Stimulated activated CD4-positive, alpha-beta T cell treated with anti-CD3 and anti-CD28 coated beads, Interleukin-4, amount 100 ng/mL, for 24 hours (primary cell): Measurements from ENCODE around the gene FPR2.
"Not testable (repeated sequence)": the region's sequence is repeated elsewhere in the genome, so short reads cannot be mapped to it uniquely, and the experiment has no call there.

Experiments used
- DNase-seq: peaks from one replicate; pipeline ENCODE4 v3.0.0-alpha.2; 2020

FPR2 gene, protein sequence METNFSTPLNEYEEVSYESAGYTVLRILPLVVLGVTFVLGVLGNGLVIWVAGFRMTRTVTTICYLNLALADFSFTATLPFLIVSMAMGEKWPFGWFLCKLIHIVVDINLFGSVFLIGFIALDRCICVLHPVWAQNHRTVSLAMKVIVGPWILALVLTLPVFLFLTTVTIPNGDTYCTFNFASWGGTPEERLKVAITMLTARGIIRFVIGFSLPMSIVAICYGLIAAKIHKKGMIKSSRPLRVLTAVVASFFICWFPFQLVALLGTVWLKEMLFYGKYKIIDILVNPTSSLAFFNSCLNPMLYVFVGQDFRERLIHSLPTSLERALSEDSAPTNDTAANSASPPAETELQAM

GRCh38 chr19:51760697-51761356 lies at the start of gene FPR2:
Gene FPR2 (plus strand): TSS chr19:51761180. CDS start chr19:51768659, 7,479 bp downstream.
- no peak for DNase-seq

- no peak for DNase-seq
Measured at GRCh38 chr19:51711702-51712101, 49.3 kb upstream of the FPR2 start.

GRCh38 chr19:51712461-51713081 lies 48.4 kb upstream of the FPR2 start:
- DNase-seq, result no peak

GRCh38 chr19:51713319-51714285 lies 47.4 kb upstream of the FPR2 start:
- DNase-seq, result no peak

DNA sequence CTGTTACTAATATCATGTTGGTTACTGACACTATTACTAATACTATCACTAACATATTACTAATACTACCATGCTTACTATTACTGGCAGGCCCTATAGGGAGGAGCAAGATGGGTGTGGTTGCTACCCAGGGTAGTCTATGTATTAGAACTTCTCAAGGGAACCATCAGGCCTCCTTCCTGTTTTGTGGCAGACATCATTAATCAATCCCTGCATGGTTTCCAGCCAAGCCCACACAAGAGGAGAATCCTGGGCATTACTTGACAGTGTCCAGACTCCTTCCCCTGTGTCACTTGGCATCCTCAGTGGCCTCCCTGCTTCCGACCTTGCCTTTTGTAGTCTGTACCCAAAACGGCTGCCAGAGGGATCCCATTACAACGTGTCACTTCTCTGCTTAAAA lies 46.1 kb upstream of the FPR2 start:
- DNase-seq, result no peak

- DNase-seq, result no peak
Measured at GRCh38 chr19:51715850-51716249, 45.1 kb upstream of the FPR2 start.

GRCh38 chr19:51716925-51717324 lies 44.1 kb upstream of the FPR2 start:
- no peak for DNase-seq

- no peak for DNase-seq
Measured at GRCh38 chr19:51719251-51719988, 41.6 kb upstream of the FPR2 start.

- no peak for DNase-seq
Measured at GRCh38 chr19:51721905-51722304, 39.1 kb upstream of the FPR2 start.

GRCh38 chr19:51722492-51722891 lies 38.5 kb upstream of the FPR2 start:
- DNase-seq, result no peak

- no peak for DNase-seq
Measured at GRCh38 chr19:51724543-51724942, 36.4 kb upstream of the FPR2 start.

DNA sequence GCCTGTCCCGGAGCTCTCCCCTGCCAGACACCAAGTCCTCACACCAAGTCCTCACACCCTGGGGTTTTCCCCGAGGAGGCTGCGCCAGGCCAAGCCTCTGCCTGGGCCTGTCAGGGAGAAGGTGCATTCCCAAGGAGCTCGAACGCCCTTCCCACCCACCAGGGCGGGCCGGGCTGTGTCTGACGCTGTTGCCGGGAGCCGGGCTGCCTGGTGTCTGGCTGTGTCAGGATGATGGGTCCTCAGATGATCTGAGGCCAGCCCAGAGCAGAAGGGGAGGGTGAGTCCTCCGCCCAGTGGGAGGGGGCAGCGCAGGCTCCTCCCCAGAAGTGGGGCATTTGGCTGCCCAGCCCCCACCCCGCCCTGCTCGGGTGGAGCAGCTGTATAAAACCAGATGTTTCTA lies 34.9 kb upstream of the FPR2 start:
- no peak for DNase-seq

DNA sequence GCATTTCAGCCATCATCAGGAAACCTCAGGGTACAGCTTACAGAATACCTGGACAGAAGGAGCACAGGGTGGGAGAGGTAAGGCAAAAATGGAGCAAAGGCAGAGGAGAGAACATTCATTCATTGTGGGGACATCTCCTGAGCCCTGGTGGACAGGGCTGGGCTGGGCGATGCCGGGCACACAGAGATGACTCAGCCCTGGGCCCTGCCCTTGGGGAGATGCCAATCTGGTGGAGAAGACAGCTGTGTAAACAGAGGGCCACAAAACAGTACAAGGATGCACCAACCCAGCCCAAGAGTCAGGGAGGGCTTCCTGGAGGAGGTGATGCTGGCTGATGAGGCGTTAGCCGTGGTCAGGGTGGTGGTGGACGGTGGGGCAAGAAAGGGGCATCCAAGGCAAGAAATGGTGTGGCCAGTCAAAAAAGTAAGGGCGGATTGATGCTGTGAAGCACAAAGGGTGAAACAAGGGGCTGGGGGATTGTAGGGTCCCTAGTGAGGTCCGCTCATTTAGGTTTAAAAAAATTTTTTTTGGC lies 33.6 kb upstream of the FPR2 start:
- DNase-seq, result no peak

- no peak for DNase-seq
Measured at GRCh38 chr19:51729781-51730180, 31.2 kb upstream of the FPR2 start.

DNA sequence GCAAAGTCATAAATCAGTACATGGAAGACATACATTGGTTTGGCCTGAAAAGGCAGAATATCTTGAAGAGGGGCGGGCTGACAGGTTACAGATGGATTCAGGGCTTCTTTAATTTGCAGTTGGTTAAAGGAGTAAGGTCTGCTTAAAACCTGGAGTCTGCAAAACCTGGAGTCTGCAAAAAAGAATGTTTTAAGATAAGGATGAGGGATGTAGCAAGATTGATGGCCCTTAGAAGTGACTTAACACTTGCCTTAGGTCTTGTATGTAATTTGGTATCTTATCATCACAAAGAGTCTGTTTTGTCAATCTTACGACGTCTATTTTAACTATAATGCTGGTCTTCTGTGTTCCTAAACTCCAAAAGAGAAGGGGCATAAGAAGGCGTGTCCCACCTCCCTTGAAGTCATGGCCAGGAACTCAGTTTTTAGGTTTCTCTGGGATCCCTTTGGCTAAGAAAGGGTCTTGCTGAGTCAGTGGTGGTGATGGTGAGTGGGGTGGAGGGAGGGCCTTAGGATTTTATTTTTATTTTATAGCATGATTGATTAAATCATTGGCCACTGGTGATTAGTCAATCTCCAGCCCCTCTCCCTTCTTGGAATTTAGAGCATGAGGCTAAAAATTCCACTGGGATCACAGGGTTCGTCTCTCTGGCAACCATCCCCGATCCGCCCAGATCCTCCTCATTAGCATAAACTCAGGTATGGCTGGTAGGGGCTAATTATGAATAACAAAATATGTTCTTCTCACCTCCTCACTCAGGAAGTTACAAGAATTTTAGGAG lies 27.0 kb upstream of the FPR2 start:
- no peak for DNase-seq

DNA sequence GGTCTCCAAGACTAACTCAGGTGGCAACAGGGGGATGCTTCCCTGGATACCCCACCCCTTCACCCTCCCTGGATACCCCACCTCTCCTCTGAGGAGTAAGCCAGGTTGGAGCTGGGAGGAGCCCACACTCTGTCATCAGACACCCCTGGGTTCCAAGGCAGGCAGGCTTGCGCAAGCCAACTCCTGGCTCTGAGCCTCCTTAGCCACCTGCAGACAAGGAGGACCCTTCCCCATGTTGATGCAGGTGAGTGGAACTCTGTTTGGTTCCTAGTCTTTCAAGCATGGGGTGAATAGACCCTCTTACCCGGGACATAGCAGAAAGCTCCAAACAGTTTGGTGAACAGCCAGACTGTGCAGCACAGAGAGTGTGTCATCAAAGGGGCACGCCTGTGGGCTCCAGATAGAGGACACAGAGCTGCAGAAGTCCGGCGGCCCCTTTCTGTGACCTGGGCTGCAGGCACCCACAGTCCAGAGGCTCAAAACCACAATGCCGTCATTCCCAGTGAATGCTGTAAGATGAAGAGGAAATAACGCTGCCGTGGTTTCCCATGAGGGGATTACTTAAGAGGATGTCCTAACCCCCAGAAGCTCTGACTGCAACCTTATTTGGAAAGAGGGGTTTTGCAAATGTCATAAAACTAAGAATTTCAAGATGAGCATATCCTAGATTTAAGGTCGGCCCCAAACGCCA lies 25.1 kb upstream of the FPR2 start:
- DNase-seq, result no peak

DNA sequence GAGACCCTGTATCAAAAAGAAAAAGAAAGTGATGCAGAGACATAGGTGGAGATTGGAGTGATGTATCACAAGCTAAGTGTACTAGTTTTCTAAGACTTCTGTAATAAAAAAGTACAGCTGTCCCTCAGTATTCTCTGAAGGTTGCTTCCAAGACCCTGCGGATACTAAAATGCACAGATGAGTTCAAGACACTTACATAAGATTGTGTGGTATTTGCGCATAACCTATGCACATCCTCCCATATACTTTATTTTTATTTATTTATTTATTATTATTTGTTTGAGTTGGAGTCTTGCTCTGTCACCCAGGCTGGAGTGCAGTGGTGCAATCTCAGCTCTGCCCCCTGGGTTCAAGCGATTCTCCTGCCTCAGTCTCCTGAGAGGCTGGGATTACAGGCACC lies 23.6 kb upstream of the FPR2 start:
- no peak for DNase-seq

GRCh38 chr19:51737924-51738323 lies 23.1 kb upstream of the FPR2 start:
- no peak for DNase-seq

GRCh38 chr19:51738523-51738922 lies 22.5 kb upstream of the FPR2 start:
- not testable (repeated sequence) for DNase-seq

- no peak for DNase-seq
Measured at GRCh38 chr19:51739466-51740213, 21.3 kb upstream of the FPR2 start.
